K562 (cell line): ENCODE measurements around the gene TMIGD1. TPM values are rescaled to one million over a fixed set of nuclear protein-coding genes. Genes with fewer than 3 reads are reported as not detected.

Source experiments
- ADNP ChIP-seq: fragments of 200-800 bp; sonication (Bioruptor generic); IDR thresholded peaks from 2 replicates; pipeline ENCODE4 v1.6.1; 2016; ENCODE audit warnings: missing genetic modification characterization, missing compliant biosample characterization
- ARID1B ChIP-seq: fragments of 450-650 bp; IDR thresholded peaks from 2 replicates; pipeline ENCODE4 v1.6.1; 2016; ENCODE audit warnings: antibody characterized with exemption, mild to moderate bottlenecking, inconsistent platforms
- ATF1 ChIP-seq, 2 experiments: fragments of 450-650 bp in 1 of 2; IDR thresholded peaks; 2 replicates each; pipeline ENCODE4 v1.6.1; 2016; ENCODE audit warnings: missing compliant biosample characterization in 1 of 2, missing genetic modification characterization in 1 of 2
- BCL6 ChIP-seq: fragments of 250-450 bp; sonication (Bioruptor Pico); IDR thresholded peaks from 2 replicates; pipeline ENCODE4 v1.4.0; 2020
- CTBP1 ChIP-seq: fragments of 450-650 bp; IDR thresholded peaks from 2 replicates; pipeline ENCODE4 v1.6.1; 2016; ENCODE audit warnings: borderline replicate concordance
- ETV1 ChIP-seq: fragments of 450-650 bp; conservative IDR thresholded peaks from 2 replicates; pipeline ENCODE4 v1.6.1; 2016; ENCODE audit warnings: missing genetic modification characterization, control low read depth, low read depth, missing compliant biosample characterization
- HEY1 ChIP-seq: fragments of 250-450 bp; sonication (Bioruptor Pico); IDR thresholded peaks from 2 replicates; pipeline ENCODE4 v1.5.0; 2020; ENCODE audit warnings: mild to moderate bottlenecking, moderate library complexity, borderline replicate concordance
- MAFK ChIP-seq: IDR thresholded peaks from 2 replicates; pipeline ENCODE4 v1.6.1; 2011; ENCODE audit warnings: low read length, improper control_type of control experiment
- MNT ChIP-seq, 2 experiments: fragments of 450-650 bp; conservative IDR thresholded peaks; 2 replicates each; pipeline ENCODE4 v1.6.1; 2017; ENCODE audit warnings: mild to moderate bottlenecking in 2 of 2, moderate library complexity in 2 of 2
- NR2C2 ChIP-seq, 2 experiments: fragments of 200-800 bp in 1 of 2; sonication (Bioruptor generic) in 1 of 2; sonication (generic) in 1 of 2; formaldehyde crosslinking in 1 of 2; IDR thresholded peaks; 2 replicates each; pipeline versions ENCODE4 v1.6.1 to v1.8.0; 2016 to 2022; ENCODE audit warnings: mild to moderate bottlenecking in 1 of 2, missing compliant biosample characterization in 1 of 2, missing genetic modification characterization in 1 of 2, missing genetic modification reagents in 1 of 2
- PURB ChIP-seq: sonication (generic); formaldehyde crosslinking; IDR thresholded peaks from 2 replicates; pipeline ENCODE4 v1.9.0; 2021; ENCODE audit warnings: low read depth, mild to moderate bottlenecking, missing genetic modification reagents
- RCOR1 ChIP-seq, 2 experiments: IDR thresholded peaks; 2 replicates each; pipeline ENCODE4 v1.6.1; 2012; ENCODE audit warnings: low read depth in 2 of 2, low read length in 2 of 2, borderline replicate concordance in 1 of 2, improper control_type of control experiment in 1 of 2
- TCF7L2 ChIP-seq: fragments of 150-350 bp; IDR thresholded peaks from 2 replicates; pipeline ENCODE4 v1.6.1; 2016; ENCODE audit warnings: low read depth, mild to moderate bottlenecking, low read length, moderate library complexity
- ZKSCAN8 ChIP-seq: fragments of 200-800 bp; sonication (Bioruptor generic); IDR thresholded peaks from 2 replicates; pipeline ENCODE4 v1.6.1; 2016; ENCODE audit warnings: missing genetic modification characterization, missing compliant biosample characterization
- ZNF282 ChIP-seq: sonication (generic); formaldehyde crosslinking; IDR thresholded peaks from 2 replicates; pipeline ENCODE4 v1.8.1; 2023; ENCODE audit warnings: missing genetic modification reagents
- polyA plus RNA-seq, 8 experiments: library from polyadenylated mRNA; depleted of rRNA in 4 of 8; stranded (reverse) in 5 of 8; unstranded in 3 of 8; fragments of >200 nt; fragmentation: Nextera tagmentation in 2 of 8; fragmentation: Illumina TruSeq in 1 of 8; extraction: Ambion mirVana in 2 of 8; extraction: Trizol in 1 of 8; gene quantifications; 2 replicates each; pipeline versions ENCODE4 v1.2.1 to v1.2.3, GENCODE V29; 2011 to 2014; ENCODE audit warnings: inconsistent platforms in 1 of 8, missing spikeins in 1 of 8
- total RNA-seq, 7 experiments: library from RNA; depleted of rRNA in 6 of 7; stranded (reverse); fragments of >200 nt in 6 of 7; fragmentation: Illumina TruSeq in 2 of 7; extraction: Trizol in 2 of 7; gene quantifications; 2 replicates each; pipeline versions ENCODE4 v1.2.1 to v1.2.3, GENCODE V29; 2011 to 2021; ENCODE audit warnings: low replicate concordance in 1 of 7
- TF ChIP-seq, protein P1 (sequence below): sonication (generic); IDR thresholded peaks from 2 replicates; pipeline ENCODE4 v1.6.1; 2016

Gene TMIGD1
- total and polyA plus RNA-seq, 9 of the 15 experiments (the other 6 are each of a cell fraction or from before 2014, with no cell fraction given) = not detected

GRCh38 chr17:30344283-30345088, 10.6 kb upstream of the TMIGD1 start (continued):
- peak in 1 of 2 experiments; percentile 93; a peak in 2 of 4 replicates for TF ChIP-seq RCOR1 (IDR thresholded peaks at IDR 0.05; ENCODE audit: borderline replicate concordance in 1 of 2, low read depth in 2 of 2, low read length in 2 of 2)
- 0 out of 4 replicates have a peak, but pooled peaks of 1 of the 2 experiments have one; percentile 40 for TF ChIP-seq MNT (conservative IDR thresholded peaks at IDR 0.05)
- TF ChIP-seq MAFK = no peak
- TF ChIP-seq ATF1 (CRISPR knock-in tag; IDR thresholded peaks at IDR 0.05) = no peak
- TF ChIP-seq ATF1 (tag; IDR thresholded peaks at IDR 0.05) = peak; percentile 42
- TF ChIP-seq NR2C2 (CRISPR knock-in tag; IDR thresholded peaks at IDR 0.05) = no peak
- peak; percentile 45; the same call in 1 of the 2 replicates for TF ChIP-seq NR2C2 (tag; IDR thresholded peaks at IDR 0.05)
- TF ChIP-seq BCL6 (CRISPR knock-in tag) = no peak
- TF ChIP-seq ZKSCAN8 (CRISPR knock-in tag) = peak; percentile 65; the same call in 1 of the 2 replicates
- TF ChIP-seq ARID1B = peak; percentile 85
- no peak for TF ChIP-seq HEY1 (CRISPR knock-in tag)
- TF ChIP-seq, protein P1, sequence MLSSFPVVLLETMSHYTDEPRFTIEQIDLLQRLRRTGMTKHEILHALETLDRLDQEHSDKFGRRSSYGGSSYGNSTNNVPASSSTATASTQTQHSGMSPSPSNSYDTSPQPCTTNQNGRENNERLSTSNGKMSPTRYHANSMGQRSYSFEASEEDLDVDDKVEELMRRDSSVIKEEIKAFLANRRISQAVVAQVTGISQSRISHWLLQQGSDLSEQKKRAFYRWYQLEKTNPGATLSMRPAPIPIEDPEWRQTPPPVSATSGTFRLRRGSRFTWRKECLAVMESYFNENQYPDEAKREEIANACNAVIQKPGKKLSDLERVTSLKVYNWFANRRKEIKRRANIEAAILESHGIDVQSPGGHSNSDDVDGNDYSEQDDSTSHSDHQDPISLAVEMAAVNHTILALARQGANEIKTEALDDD = peak; percentile 73
- peak; percentile 47 for TF ChIP-seq ETV1 (tag)
- TF ChIP-seq PURB = no peak
- TF ChIP-seq TCF7L2 = 0 out of 2 replicates have a peak, but pooled peaks have one; percentile 14
- TF ChIP-seq ADNP (tag) = no peak
- peak; percentile 99 for TF ChIP-seq CTBP1
- TF ChIP-seq ZNF282 = no peak
